Heart left ventricle (tissue), 16 donors: Measurements from ENCODE around the gene PANK4. TPM values are rescaled to one million over a fixed set of nuclear protein-coding genes. Genes with fewer than 3 reads are reported as not detected.

Source experiments
- ATAC-seq, 4 donors: fragments of 200-7000 bp; cut with Tn5 transposase; one replicate each; pipeline ENCODE4 v1.9.1; 2020 to 2022; ENCODE audit warnings: moderate library complexity in 4 of 4, mild to moderate bottlenecking in 3 of 4, moderate number of reproducible peaks in 1 of 4
- DNase-seq, 5 donors: peaks; one replicate each; pipeline ENCODE4 v3.0.0-alpha.2; 2020
- H3K27ac ChIP-seq, 12 donors: fragments of 200-600 bp; sonication (generic) in 4 of 12; one replicate each; pipeline versions ENCODE4 v1.5.0 to v1.8.0; 2016 to 2022; ENCODE audit warnings: mild to moderate bottlenecking in 2 of 12
- H3K27me3 ChIP-seq, 9 donors: fragments of 200-600 bp; sonication (generic) in 2 of 9; one replicate each; pipeline versions ENCODE4 v1.5.1 to v1.8.0; 2016 to 2022; ENCODE audit warnings: mild to moderate bottlenecking in 3 of 9
- H3K36me3 ChIP-seq, 9 donors: fragments of 200-600 bp; sonication (generic) in 2 of 9; one replicate each; pipeline versions ENCODE4 v1.5.0 to v1.8.0; 2018 to 2022; ENCODE audit warnings: mild to moderate bottlenecking in 2 of 9
- H3K4me1 ChIP-seq, 12 donors: fragments of 200-600 bp; sonication (generic) in 4 of 12; one replicate each; pipeline versions ENCODE4 v1.5.0 to v1.8.0; 2016 to 2022; ENCODE audit warnings: mild to moderate bottlenecking in 3 of 12
- H3K4me3 ChIP-seq, 12 donors: fragments of 200-600 bp; sonication (generic) in 4 of 12; one replicate each; pipeline versions ENCODE4 v1.5.0 to v1.8.0; 2017 to 2022; ENCODE audit warnings: mild to moderate bottlenecking in 9 of 12, moderate library complexity in 4 of 12
- H3K9me3 ChIP-seq, 12 donors: fragments of 200-600 bp; sonication (generic) in 4 of 12; one replicate each; pipeline versions ENCODE4 v1.5.0 to v1.8.0; 2016 to 2022; ENCODE audit warnings: mild to moderate bottlenecking in 1 of 12
- POLR2A ChIP-seq, 2 donors: fragments of 450-650 bp; IDR thresholded peaks; one replicate each; pipeline ENCODE4 v1.6.1; 2017; ENCODE audit warnings: antibody characterized with exemption in 2 of 2, mild to moderate bottlenecking in 2 of 2, moderate library complexity in 2 of 2
- WGBS, 4 donors: extraction: QIAGEN DNeasy Blood & Tissue Kit in 2 of 4; methylation state at CpG; one replicate each; pipeline versions ENCODE4 v1.1.5 to v1.1.7; 2013 to 2018; 5-methylcytosine and 5-hydroxymethylcytosine counted together
- intact Hi-C, 10 donors: fragments of 100-400 bp; cut with DNase I; formaldehyde crosslinking; loops; one replicate each; pipeline versions ENCODE4 v1.11.1 to v1.14.2; 2022
- polyA plus RNA-seq, 2 donors: library from polyadenylated mRNA; stranded (reverse); fragments of 200-250 nt; gene quantifications; one replicate each; pipeline ENCODE4 v1.2.3, GENCODE V29; 2013
- total RNA-seq, 9 donors: library from RNA; depleted of rRNA in 2 of 9; stranded (reverse); fragments of >200 nt in 2 of 9; fragmentation: NEBNext Ultra II Directional in 3 of 9; extraction: Animal tissue kit (Norgen Biotek cat#: 25700) in 3 of 9; gene quantifications; one replicate each; pipeline versions ENCODE4 v1.1.0 to v1.2.4, GENCODE V29; 2016 to 2023
- TF ChIP-seq, protein P1 (sequence below), 12 donors: fragments of 200-600 bp; sonication (generic) in 4 of 12; IDR thresholded peaks; one replicate each; pipeline versions ENCODE4 v1.5.0 to v1.8.0; 2018 to 2022; ENCODE audit warnings: antibody characterized with exemption in 12 of 12, mild to moderate bottlenecking in 5 of 12
- donor health status: ischemic (EF 13 %, LVEDD 7.1; RV severe dilation, severe dysfunction).
- donor health status: healthy with polysubstance abuse.
- donor health status: DM: no; HTN: yes; CAD: no.
- donor health status: DM: no; HTN: no; CAD: no.
- donor health status: ischemic (EF 25% LVEDD 6.9; RV normal size, moderate dysfunction).
- donor health status: ischemic (EF 25% LVEDD 5.7; RV mildly dilated, moderate dysfunction).
- donor health status: healthy.
- donor health status: DM: yes; HTN: yes; CAD: no.
- donor health status: ischemic (EF 35%, LVEDD 5.7; RV mildly dilated, moderate dysfunction).
- donor health status: nonischemic (EF 11% LVEDD 7.7; RV severe dilation, severe dysfunction).
- donor health status: DM: yes; HTN: yes; CAD: no.
- donor health status: PGD.
- donor health status: ischemic (EF 29% LVEDD 5.4; RV normal size, mild dysfunction).
- donor health status: nonischemic (EF 23%, LVEDD 6.1; RV moderate dilation, normal function).

The PANK4 gene
- total and polyA plus RNA-seq, 11 donors = 27.2 to 43.0 (median 34.4) TPM

DNA sequence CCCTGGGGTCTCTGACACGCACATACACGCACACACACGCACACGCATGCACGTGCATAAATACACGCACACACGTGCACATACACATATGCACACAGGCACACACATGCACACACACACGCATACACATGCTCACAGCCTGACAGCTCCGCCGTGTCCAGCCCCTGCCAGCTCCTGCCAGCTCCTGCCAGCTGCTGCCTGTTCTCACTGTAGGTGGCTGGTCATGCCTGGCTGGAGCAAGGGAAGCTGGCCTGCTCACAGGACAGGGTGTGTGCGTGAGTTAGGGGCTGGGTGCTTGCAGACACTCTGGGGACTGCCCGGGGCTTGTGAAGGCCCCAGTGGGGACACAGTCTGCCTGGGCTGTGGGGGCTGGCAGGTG lies 45.4 kb downstream of the PANK4 start:
- WGBS, 4 donors = 86 to 93% (median 88%) methylated on average over 10 to 12 of the region's 12 CpGs
- H3K36me3 ChIP-seq = no peaks in the 10 kb centered on the region
- no peak for ATAC-seq

DNA sequence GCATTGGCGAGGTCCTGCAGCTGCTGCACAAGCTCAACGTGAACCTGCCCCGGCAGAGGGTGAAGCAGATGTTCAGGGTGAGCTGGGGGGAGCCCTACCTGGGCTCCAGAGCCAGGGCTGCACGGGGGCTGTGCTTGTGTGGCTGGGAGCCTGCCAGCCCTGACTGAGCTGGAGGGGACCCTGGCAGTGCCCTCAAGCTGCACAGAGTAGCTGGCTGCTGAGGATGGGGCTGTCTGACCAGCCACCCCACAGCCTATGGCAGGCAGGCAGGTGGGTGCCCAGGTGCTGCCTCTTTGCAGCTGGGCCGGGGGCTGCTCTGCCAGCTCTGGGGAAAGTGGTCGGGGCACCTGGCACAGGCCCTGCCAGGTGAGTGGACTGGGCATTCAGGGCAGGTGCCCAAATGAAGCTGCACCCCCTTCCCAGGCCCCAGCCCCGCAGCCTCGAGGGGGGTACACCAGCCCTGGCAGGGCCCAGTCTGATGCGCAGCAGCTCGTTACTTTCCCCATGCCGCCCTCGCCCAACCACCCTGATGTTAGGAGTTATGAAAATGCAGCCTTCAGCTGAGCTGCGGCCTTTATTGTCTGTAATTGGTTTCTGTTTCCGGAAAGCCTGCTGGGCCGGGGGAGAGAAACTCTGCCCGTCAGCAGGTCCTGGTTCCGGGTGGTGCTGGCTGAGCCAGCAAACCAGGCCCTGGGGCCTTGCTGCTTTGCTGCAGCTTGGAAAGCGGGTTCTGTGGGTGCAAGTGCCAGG lies 46.0 kb downstream of the PANK4 start:
- TF ChIP-seq POLR2A (IDR thresholded peaks at IDR 0.05) = no peak
- TF ChIP-seq, protein P1, sequence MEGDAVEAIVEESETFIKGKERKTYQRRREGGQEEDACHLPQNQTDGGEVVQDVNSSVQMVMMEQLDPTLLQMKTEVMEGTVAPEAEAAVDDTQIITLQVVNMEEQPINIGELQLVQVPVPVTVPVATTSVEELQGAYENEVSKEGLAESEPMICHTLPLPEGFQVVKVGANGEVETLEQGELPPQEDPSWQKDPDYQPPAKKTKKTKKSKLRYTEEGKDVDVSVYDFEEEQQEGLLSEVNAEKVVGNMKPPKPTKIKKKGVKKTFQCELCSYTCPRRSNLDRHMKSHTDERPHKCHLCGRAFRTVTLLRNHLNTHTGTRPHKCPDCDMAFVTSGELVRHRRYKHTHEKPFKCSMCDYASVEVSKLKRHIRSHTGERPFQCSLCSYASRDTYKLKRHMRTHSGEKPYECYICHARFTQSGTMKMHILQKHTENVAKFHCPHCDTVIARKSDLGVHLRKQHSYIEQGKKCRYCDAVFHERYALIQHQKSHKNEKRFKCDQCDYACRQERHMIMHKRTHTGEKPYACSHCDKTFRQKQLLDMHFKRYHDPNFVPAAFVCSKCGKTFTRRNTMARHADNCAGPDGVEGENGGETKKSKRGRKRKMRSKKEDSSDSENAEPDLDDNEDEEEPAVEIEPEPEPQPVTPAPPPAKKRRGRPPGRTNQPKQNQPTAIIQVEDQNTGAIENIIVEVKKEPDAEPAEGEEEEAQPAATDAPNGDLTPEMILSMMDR (IDR thresholded peaks at IDR 0.05) = no peak
- no peak overlapping the region for H3K27ac ChIP-seq
- no peak overlapping the region for H3K4me3 ChIP-seq
- no peaks in the 10 kb centered on the region for H3K4me1 ChIP-seq
- ATAC-seq = no peak
- peaks cover 0 to 18% (median 0%) of the 10 kb centered on the region in 9 donors for H3K27me3 ChIP-seq
- intact Hi-C loops = no loop called here
- DNase-seq = no peak
- H3K9me3 ChIP-seq = no peaks in the 10 kb centered on the region
- 76 to 80% (median 78%) methylated on average over 12 to 18 of the region's 18 CpGs for WGBS, 4 donors
- no peaks in the 10 kb centered on the region for H3K36me3 ChIP-seq

More for the DNA sequence above, 45.4 kb downstream of the PANK4 start:
- intact Hi-C loops = no loop called here
- TF ChIP-seq, protein P1 (IDR thresholded peaks at IDR 0.05) = no peak
- no peak for TF ChIP-seq POLR2A (IDR thresholded peaks at IDR 0.05)
- Histone ChIP-seq H3K4me3 (no peak overlapping the region), H3K27me3 (peaks cover 0 to 17% (median 0%) of the 10 kb centered on the region in 9 donors), H3K27ac (no peak overlapping the region), H3K4me1 (no peaks in the 10 kb centered on the region), H3K9me3 (no peaks in the 10 kb centered on the region)
- no peak for DNase-seq

DNA sequence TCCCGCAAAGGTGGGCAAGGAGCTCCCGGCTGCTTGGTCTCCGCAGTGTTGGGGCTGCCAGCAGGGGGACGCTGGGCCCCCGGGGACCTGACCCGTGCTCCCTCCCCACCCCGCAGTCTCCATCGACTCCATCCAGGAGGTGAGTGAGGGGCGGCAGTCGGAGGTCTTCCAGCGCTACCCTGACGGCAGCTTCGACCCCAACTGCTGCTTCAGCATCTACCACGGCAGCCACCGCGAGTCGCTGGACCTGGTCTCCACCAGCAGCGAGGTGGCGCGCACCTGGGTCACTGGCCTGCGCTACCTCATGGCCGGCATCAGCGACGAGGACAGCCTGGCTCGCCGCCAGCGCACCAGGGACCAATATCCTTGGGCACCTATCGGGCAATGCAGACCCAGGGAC lies 46.8 kb downstream of the PANK4 start:
- WGBS, 4 donors = 81 to 85% (median 84%) methylated on average over 22 to 28 of the region's 28 CpGs
- ATAC-seq = no peak
- TF ChIP-seq, protein P1 (IDR thresholded peaks at IDR 0.05) = no peak
- TF ChIP-seq POLR2A (IDR thresholded peaks at IDR 0.05) = no peak

DNA sequence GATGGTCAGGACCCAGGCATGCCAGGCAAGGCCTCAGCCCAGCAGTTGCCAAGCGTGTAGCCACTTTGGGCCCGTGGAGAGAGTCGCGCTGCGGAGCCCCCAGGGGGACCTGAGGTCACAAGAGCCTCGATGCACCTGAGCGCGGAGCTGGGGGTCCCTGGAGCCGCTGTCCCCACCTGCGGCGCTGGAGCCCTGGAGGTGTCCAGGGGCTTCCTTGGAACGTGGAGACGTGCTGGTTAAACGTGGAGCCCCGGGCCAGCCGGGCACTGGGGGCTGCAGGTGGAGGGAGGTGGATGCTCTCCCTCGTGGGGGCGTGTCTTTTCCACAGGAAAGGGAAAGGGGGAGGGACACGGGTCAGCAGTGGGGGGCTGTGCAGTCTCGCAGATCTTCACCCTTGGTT lies 47.2 kb downstream of the PANK4 start:
- Histone ChIP-seq H3K4me1 (peaks cover 0 to 10% (median 0%) of the 10 kb centered on the region in 12 donors), H3K27ac (no peak overlapping the region), H3K4me3 (no peak overlapping the region), H3K9me3 (no peaks in the 10 kb centered on the region), H3K27me3 (peaks cover 0 to 23% (median 0%) of the 10 kb centered on the region in 9 donors), H3K36me3 (no peaks in the 10 kb centered on the region)
- intact Hi-C loops = no loop called here
- WGBS, 4 donors = 63 to 76% (median 75%) methylated on average over 8 to 20 of the region's 20 CpGs
- DNase-seq (no peak), ATAC-seq (no peak)
- TF ChIP-seq, protein P1 (IDR thresholded peaks at IDR 0.05) = no peak
- no peak for TF ChIP-seq POLR2A (IDR thresholded peaks at IDR 0.05)

More for the DNA sequence above, 46.8 kb downstream of the PANK4 start:
- Histone ChIP-seq H3K27me3 (peaks cover 0 to 23% (median 0%) of the 10 kb centered on the region in 9 donors), H3K27ac (no peak overlapping the region), H3K9me3 (no peaks in the 10 kb centered on the region), H3K36me3 (no peaks in the 10 kb centered on the region), H3K4me3 (no peak overlapping the region), H3K4me1 (peaks cover 0 to 6% (median 0%) of the 10 kb centered on the region in 12 donors)
- DNase-seq = no peak
- intact Hi-C loops = no loop called here
